Stimulated activated CD4-positive, alpha-beta T cell treated with anti-CD3 and anti-CD28 coated beads, Interleukin-12 subunit alpha, Interleukin-12 subunit beta, amount 100 ng/mL, for 48 hours (primary cell): ENCODE measurements around the gene RGL1.

ENCODE experiments used
- DNase-seq, 3 donors: peaks; one replicate each; pipeline ENCODE4 v3.0.0-alpha.2; 2020; ENCODE audit warnings: low read depth in 2 of 3, low spot score in 1 of 3

RGL1 gene

DNA sequence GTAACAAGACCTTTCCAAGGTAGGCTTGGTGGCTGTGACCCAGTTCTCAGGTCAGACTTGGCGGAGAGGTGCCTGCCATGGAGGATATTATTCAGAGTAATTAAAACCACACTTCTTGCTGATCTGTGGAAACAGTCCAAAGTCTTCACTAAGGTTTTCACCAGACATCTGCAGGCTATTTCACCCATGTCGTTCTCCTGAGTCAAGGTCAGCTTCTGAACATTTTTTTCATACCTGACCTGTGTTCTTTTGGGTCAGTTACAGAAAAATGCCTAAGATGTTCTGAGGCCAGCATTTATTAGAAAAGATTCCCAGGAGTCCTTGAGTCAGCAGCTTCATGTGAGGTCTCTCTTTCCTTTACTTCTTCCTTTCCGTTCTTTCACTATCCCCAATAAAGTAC lies 54.9 kb downstream of the RGL1 start:
- no peak for DNase-seq

DNA sequence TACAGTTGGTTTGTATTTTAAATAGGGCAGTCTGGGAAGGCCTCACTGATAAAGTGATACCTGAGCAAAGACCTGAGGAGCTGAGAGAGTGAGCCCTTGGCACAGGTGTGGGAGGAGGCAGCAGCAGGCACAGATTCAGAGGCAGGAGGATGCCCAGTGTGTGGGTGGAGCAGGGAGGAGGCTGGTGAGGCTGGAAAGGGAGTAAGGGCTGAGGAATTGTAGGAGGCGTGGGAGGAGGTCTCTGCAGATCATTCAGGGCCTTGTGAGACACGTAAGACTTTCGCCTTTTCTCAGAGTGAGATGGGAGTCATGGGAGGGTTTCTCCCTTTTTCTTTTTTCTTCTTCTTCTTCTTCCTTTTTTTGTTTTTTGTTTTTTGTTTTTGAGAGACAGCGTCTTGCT lies 58.0 kb downstream of the RGL1 start:
- DNase-seq: no peak

DNA sequence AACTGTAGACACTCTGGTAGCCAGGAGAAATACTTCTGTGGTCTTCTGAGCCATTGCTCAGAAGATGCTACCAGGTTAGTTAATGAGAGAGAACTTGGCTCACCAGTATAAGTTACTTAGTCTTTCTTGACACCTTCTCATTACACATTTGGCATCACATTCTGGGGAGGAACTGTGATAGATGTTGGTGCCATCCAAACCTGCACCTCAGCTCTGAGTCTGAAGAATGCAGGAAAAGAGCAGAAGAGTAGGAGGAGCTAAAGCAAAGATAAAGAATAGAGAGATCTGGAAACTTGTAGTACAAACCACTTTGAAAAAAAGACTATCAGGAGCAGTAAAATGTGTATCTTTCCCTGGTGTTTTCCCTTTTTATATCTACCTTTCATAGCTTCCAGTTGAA lies 58.9 kb downstream of the RGL1 start:
- DNase-seq: no peak

DNA sequence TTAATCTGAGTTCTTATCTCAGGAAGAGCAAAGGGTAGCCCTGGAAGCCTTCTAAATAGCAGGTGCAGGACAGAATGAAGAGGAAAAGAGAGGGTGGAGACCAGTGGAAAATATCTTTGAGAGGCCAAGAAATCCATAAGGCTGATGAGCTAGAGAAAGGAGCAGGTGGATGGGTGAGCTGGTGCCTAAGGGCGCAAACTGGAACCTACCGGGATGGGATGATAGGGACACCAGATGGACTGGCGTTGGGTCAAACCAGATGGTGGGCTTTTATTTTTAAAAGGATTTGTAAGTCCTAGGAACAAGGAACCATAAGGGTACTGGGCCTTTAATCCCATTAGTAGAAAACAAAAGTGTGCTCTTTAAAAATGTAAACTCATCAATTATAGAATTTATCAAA lies 59.7 kb downstream of the RGL1 start:
- no peak for DNase-seq

DNA sequence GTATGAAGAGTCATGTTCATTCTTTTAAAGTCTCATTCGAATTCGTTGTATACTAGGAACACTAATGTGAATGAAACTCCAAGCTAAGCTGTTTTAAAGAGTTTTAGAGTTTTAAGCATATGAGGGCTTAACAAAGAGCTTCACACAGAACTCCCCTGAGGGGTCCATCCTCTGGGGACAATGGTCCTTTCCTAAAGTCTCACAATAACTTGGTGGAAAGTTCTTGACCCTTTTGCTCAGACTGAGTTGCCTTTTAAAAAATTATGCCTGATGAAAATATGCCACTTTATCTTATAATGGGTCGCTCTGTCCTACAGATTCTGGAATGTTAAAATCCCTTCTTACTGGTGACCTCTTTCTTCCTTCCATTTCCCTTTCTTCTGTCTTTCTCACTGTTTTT lies 64.3 kb downstream of the RGL1 start:
- no peak for DNase-seq

DNA sequence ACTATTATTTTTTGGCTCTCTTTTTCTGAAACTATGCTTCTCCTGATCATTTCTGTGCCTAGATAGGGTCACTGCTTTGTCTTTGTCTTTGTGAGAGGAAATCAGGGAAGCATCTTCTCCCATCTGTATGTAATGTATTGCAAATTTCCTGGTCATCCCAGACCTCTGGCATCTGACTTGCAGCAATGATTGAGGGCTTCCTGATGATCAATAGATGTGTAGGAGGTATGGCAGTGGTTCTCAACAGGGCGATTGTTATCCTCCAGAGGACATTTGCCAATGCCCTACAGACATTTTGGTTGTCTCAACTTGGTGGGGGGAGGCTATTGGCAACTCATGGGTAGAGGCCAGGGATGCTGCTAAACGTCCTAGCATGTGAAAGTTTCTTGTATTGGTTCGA lies 64.7 kb downstream of the RGL1 start:
- no peak for DNase-seq

DNA sequence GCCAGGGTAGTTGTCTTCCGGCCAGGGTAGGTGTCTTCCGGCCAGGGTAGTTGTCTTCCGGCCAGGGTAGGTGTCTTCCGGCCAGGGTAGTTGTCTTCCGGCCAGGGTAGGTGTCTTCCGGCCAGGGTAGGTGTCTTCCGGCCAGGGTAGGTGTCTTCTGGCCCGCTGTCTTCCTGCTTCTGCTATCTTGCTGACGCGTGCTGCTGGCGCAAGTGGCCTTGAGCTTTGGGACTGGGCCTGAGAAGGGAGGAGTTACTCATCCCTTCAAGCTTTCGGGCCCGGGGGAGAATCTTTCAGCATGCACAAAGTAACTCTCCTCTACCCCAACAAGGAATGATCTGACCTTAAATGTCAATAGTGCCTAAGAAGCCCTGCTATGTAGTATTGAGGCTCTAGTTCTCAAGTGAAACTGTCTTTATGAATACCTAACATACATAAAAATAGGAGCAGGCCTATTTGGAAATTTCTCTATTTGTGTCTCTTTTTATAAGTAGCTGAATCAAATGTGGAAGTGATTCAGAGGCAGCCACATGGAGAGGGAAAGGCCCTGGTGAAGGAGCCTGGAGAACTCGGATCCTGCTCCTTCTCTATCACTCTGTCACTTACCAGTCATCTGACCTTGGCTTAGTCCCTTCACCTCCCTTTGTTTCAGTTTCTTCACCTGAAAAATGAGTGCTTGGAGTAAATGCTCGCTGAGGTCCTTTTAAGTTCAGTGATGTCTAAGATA lies 65.6 kb downstream of the RGL1 start:
- DNase-seq: no peak

DNA sequence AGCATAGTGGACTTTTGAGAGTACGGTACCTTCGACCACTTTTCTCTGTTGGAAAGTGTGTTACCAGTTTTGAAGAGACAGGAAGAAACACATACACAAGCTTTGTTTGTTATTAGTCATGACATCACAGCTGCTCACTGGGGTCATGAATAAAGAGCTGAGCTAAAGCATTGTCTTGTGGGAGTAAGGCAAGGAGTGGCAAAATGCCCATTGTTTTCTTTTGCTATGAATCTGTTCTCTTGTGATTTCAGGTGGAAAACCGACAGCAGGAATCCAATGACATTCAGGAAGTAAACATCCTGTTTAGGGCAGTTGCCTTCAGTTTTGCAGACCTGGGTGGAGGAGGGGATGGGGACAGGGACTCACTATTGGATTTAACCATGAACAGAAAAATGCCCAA lies 66.2 kb downstream of the RGL1 start:
- DNase-seq: no peak

DNA sequence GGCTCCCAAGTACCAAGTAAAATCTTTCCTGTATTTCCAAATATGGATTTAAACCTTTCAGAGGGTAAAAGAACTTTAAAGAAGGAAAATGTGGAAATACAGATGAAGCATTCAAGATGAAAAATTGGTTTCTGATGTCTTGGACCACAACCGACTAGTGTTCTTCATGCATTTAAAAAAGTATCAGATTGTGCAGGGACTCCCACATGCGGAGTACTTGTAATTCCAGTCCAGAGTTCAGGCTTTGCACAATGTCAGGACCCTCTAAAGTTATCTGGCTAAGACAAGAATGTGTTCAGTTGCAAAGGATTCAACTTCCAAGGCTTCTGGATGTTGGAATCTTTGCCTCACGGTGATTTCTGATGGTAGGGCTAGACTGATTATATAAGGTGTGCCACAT lies 66.7 kb downstream of the RGL1 start:
- DNase-seq: no peak

DNA sequence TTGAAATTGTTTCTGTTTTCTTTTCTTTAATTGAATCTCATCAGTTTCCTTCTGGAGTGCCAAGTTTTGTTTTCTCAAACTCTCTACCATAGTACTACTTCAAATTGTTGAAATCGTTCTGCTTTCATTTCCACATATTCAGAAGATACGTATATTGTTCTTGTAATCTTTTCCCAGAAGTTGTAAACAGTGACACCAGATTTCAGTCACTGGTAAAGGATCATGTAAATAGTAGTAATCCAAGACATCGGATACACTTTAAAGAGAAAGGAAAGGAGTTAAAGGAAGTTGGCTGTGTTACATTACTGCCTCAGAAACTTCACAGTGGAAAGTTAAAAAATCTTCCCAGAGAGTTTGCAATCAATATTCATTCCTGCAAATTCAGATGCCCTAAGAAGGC lies 67.5 kb downstream of the RGL1 start:
- DNase-seq: no peak

DNA sequence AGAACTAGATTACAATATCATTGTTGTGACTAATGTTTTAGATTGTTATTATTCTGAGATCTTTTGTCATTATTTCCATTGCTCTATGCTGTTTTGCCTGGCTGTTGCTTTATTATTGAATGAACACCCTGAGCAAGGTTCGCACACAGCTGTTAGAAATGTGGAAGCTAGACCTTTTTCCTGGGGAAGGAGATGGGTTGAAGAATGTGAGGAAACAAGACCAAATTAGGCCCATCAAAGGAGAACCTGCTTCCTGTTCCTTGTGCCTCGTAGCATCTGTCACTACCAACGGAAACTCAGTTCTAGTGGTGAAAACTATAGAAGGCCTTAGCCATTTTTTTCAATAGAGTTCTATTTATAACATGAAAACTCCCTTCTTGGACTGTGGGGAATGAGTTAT lies 68.7 kb downstream of the RGL1 start:
- DNase-seq: no peak

DNA sequence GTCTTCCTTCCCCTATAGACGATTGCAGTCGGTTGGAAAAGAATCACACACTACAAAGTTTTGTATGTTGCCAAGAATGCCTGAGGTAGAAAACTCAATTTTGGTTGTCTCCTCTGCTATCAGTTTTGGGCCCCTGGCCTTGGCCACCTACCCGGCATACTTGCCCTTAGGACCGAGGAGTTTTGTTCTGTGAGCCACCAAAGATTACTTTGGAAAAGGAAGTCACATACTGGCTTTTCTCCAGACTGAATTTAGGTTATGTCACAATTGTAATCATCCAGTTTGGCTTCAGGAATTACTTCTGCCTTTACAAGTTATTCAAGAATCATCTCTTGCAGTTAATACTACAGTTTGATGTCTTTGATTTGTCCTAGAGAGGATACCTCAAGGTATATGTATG lies 71.4 kb downstream of the RGL1 start:
- DNase-seq: no peak

DNA sequence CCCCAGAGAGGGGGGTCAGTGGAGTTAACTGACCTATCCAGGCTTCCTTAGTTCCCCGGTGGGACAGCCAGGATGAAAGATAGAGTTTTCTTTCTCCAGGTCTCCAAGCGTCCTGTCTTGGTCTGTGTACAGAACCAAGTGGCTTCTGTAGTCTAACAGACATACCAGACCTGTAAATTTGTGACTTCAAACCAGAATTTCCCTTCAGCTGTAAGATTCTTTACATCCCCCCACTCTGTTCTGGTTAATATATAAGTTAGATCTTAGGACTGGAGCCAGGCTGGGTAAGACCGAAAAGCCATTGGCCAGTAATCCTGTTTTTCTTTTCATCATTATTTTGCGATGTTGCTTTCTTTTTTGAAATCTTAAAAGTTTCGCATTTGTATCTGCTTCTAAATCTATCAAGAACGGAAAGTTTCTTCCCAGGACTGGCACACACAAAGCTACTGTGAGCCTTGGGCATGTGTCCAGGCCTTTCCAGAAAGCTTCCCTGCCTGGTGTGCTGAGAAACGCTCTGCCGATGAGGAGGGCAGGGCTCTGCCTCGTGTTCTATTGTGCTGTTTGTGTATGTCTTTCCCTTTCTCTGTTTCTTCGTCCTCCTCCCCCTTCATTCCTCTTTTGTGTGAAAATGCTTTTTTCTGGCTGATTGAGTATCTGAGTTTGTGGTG lies 72.3 kb downstream of the RGL1 start:
- no peak for DNase-seq

DNA sequence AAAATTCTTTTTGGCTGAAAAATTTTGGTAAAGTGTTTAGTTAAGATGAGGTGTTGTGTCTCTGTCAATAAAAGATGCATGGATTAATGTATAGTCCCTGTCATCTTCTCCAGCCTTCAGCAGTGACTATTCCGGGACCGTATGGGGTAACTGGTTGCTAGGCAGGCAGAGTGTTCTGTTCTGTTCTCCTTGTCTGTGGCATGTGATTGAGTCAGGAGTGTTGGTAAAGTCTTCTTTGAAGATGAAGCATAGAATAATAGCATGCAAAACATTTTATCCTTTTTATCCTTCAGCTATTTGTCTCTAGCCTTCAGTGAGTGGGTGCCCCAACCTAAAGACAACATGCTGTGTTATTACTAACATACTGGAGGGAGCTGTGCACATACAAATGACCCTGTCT lies 74.6 kb downstream of the RGL1 start:
- DNase-seq: no peak

DNA sequence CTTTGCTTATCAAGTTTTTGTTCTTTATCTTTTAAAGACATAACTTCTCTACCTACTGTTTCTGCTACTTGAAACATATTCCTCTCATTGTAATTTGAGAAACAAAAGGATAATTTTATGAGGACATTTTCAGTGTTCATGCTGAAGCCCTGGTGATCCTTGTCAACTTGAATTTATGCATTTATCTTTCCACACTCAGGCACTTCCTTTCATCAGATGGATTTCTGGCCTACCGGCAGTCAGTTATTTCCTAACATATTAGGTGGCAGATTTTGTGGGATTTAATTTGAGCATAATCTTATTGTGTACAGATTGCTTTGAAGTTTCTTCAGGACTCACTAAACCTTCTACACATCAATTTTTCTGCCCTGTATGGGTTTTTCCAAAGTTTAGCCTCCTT lies 75.0 kb downstream of the RGL1 start:
- no peak for DNase-seq

DNA sequence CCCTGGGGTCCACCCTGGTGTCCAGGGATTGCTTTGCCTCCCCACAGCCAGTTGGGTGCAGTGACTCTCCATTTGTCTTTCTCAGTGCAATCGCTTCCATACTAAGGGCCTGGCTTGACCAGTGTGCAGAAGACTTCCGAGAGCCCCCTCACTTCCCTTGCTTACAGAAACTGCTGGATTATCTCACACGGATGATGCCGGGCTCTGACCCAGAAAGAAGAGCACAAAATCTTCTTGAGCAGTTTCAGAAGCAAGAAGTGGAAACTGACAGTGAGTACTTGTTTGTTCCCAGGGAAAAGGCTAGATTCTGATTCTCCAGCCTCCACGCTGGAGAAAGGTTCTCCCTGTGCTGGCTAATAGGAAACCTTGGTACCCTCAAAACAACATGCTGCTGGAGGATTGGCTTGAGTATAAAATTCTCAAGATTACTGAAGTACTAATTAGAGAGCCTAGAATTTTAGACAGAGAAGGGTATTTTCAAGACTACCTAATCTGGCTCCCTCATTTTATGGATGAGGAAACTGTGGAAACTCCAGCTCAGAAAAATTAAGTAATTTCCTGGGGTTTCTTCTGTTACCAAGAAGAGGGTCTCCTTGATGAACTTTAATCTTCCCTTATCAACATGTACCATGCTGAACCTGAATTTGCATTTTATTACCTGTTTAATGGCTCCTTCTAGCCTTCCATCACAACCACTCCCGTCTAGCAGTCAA lies 75.8 kb downstream of the RGL1 start:
- no peak for DNase-seq

DNA sequence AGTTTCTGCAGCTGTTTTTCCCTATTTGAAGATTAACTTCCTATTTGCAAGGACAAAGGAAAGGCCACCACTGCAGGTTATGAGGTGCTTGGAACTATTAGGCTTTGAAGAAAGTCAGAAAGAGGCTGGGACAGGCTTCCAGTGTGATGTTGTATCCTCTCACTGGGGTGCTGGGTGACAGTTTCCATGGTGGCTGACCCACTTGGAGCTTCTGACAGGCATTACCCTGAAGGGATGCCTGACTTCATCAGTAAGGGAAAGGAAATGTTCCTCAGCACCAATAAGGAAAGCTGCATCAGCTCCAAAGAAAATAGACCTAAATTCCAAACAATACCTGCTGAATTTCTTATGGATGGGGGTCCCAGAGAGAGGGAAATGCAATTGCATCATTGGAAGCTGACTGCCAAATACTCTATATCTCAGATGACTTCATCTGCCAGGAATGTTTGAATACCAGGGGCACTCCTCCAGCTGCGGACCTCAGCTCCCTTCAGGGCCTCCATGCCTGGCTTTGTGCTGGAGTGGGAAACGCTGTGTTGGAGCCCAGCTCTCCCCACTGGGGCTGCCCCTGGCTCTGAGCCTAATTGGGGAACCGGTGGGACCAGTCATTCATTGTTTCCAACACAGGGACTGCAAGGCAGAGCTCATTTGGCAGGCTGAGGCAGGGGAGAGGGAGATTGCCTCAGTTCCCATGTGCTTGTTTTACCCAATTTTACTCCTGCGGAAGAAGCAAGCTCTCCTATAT lies 76.6 kb downstream of the RGL1 start:
- DNase-seq: no peak

DNA sequence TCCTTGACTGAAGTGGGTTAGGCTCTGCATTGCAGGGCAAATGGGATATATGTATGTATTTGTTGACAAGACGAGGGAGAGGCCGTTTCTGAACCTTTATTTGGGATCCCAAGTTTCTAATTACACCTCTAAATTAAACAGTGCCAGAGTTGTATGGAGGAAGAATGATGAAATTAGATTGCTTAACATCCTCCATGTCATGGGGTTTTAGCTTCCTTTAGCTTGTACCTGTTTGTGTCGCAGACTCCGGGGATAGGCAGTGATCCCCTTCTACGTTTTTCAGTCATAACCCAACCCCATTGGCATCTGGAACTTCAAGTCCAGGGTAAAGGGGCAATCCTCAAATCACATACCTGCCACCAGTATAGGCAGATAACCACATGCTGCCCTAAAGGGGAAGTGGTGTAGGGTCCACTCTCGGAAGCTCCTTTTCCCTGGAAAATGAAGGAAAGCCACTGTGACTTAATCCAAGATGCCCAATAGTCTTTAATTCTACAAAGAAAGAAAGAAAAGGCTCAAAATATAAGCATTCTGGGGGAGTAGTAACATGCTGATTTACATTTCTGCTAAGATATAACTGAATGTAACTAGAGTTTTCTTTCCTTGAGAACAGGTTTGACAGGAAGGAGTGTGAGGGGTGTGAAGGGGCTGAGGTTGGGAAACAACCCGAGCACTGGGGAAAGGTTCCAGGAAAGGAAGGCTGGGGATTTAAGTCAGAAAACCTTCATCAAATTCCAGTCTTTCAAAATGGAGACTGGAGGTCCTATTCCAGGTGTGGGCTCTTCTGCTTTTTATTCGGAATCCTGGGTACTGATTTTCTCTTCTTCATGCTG lies 77.6 kb downstream of the RGL1 start:
- no peak for DNase-seq

DNA sequence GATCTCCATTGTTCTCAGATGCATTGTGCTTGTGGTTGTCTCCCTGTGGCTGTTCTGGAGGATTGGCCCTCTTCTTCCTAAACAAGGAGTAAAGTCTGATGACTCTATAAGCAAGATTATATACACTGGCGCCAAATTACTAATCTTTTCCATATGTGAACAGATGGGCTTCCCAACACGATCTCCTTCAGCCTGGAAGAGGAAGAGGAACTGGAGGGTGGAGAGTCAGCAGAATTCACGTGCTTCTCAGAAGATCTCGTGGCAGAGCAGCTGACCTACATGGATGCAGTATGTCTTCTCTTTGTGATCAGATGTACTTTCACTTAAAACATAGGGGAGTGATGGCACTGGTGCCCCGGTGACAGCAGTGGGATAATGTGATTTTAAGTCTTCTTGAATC lies 78.7 kb downstream of the RGL1 start:
- no peak for DNase-seq

DNA sequence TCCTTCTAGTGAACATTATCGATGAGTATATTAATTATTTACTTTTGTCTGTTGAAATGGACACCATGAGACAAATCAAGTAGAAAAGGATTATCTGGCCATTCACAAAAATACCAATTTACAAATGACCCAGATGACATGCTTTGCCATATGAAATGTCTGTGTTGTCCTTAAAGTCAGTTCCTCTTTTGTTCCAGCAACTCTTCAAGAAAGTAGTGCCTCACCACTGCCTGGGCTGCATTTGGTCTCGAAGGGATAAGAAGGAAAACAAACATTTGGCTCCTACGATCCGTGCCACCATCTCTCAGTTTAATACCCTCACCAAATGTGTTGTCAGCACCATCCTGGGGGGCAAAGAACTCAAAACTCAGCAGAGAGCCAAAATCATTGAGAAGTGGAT lies 79.6 kb downstream of the RGL1 start:
- DNase-seq: no peak

DNA sequence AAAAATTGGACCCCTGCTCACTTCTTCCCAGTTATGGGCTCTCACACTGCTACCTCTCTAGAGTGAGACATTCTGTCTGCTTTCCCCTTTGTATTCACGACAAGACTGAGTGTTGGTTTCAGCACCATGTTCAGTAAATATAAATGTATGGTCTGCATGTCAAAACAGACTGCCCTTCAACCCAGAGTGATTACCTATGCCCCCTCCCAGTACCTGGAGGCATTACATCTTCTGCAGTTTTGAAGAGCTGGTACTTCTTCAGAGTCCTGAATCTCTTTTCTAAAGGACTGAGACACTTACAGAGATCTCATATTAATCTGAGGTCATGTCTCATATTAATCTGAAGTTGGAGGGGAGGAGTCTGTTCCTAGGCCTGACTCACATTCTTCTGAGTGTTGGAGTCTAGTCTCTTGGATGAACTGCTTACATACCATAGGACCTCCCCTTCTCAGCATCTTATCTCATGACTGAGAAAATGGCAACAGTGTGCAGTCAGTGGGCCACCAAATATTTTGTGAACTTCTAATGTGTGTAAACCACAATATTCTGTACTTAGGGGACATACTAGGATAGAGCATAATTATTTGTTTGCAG lies 80.3 kb downstream of the RGL1 start:
- no peak for DNase-seq
